Dedifferentiated amniotic fluid mesenchymal stem cell (primary cell): ENCODE results near the gene PCSK5.
"Not testable (repeated sequence)": the region's sequence is repeated elsewhere in the genome, so short reads cannot be mapped to it uniquely, and the experiment has no call there.

Source experiments
- DNase-seq: peaks from one replicate; pipeline ENCODE4 v3.0.0-alpha.2; 2016; ENCODE audit errors: extremely low spot score

PCSK5 gene

DNA sequence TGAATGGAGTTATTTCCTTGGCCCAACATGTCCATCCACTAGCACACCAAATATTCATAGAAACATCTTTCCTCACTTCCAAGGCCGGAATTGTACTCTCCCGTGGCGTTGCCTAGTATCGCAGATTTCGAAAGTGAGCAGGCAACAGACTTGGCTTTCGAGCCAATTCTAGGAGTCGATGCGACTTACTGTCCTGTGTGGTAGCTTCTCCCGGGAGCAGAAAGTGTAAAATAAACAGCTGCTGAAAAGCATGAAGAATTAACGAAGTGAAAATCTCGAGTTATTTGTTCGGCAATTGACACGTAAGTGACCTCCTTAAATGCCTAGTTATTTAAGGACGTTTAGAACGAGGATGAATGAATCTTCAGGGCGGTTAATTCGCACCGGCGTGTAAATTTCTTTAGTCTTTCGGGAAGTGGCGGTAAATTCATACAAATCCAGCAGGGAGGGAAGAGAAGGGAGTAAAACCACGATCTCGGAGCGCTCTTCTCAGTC lies 449 bp upstream of the PCSK5 start:
- peak; percentile 71 for DNase-seq

DNA sequence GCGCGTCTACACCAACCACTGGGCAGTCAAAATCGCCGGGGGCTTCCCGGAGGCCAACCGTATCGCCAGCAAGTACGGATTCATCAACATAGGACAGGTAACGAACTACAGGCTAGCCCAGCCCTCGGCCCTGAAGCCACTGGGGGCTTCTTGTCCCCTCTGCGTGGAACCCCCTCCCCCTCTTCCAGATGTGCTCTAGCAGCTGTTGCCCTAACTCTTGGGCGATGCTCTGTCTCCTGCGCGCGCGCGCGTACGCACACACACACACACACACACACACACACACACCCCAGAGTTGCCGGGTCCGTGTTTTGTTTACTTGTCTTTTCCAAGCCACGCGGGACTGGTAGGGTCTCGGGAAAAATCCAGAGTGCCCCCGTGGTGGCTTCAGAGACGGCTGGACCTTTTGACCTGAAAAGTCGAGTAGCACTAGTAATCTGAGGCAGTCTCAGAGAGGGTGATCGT lies 836 bp downstream of the PCSK5 start:
- DNase-seq = peak; percentile 23

DNA sequence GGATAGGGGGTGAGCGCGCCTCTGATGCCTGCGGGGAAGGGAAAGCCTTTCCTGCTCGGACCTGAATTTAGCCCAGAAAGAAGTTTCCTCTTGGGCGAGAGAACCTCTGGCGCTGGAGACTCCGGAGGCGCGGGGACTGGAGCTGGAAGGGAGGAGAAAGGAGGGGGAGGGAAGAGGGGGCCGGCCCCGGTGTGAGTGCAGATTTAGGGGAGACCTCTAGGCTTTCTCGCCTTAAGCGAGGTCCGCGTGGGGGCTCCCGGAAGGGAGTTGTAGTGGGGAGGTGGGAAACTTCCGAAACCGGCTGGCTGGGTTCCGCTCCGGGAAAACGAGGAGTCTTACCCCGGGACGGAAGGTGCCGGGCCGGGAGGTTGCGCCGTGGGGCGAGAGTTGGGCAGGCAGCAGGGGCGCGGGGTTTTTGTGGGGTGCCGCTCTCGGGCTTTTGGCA lies 1.3 kb downstream of the PCSK5 start:
- DNase-seq = peak; percentile 28

DNA sequence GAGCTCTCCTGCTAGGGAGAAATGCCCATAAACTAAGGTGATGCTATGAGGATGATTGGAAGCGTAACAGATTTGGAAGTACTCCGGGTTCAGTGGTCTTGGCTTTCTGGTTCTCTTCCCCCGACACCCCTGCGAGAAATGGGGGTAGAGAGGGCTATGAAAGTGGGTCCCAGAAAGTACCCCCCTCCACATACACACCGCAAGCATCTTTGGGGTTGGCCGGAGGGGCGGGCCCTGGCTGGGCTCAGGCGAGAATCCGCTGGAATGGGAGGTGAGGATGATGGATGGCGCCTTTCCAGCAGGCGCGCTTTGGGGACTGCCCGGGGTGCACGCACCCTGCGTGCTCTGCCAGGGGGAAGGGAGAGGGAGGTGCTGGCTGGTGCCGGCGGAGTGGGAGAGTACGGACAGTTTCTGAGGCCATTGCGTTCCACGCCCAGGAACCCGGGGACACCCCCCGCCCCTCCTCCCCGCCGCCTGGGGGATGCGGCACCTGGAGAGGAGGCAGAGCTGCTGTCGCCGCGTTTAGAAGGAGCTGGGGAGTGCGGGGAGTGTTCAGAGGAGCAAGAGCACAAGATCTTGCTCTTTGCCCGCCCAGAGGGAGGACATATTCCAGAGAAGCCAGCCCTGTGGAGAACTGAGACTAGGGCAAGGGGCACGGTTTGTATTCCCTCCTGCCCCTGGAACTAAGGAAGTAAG lies 1.9 kb downstream of the PCSK5 start:
- DNase-seq = no peak

DNA sequence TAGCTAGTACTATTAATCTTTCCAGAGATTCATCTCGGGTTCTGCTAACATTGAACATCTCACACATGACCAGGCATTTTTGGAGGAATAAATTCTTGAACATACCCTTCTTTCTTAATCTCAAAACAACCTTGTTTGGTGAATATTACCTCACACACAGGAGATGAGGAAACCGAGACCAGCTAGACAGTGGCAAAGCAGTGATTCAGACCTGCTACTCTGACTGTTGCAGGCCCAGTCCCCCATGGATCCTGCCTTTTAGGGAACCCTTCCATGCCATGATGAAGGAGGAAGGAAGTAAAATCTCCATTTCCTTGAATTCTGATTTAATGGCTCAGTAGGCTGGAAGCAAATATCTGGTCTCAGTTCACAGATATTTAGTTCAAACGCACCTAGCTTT lies 2.6 kb downstream of the PCSK5 start:
- no peak for DNase-seq

DNA sequence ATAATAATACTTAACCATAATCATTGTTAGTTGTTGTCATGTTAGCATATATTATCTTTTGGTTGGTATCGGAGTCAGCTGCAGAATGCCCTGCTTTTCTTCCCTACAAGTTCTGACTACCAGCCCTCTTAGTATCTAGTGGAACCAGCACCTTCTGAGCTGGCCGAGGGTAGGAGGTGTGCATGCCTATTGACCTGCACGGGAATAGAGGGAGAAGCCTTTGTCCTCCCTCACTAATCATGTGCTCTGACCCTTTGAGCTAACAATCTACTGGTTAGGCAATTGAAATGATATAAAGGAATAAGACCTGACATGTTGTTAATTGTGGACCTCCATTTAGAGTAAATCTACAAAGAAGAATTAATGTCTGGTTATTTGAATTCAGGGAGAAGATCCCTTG lies 4.1 kb downstream of the PCSK5 start:
- DNase-seq = no peak

GRCh38 chr9:75895112-75895511 lies 4.6 kb downstream of the PCSK5 start:
- no peak for DNase-seq

DNA sequence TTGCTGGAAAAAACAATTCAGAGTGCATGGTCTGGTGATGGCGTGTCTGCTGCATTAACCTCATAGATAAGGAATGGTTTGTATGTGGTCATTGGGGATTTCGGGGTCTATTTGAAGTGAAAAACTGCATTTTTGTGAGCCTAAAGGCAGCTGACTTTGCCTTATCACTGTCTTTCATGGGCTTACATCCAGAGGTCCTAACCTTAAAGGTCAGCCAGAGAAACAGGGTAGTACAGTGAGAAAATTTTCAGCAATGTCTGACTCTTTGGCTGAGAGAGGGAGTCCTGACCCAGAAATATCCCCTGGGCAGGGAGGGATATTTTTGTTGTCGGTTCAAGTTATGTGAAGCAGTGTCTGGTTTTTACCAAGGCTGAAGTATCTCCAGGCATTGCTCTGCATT lies 5.7 kb downstream of the PCSK5 start:
- no peak for DNase-seq

DNA sequence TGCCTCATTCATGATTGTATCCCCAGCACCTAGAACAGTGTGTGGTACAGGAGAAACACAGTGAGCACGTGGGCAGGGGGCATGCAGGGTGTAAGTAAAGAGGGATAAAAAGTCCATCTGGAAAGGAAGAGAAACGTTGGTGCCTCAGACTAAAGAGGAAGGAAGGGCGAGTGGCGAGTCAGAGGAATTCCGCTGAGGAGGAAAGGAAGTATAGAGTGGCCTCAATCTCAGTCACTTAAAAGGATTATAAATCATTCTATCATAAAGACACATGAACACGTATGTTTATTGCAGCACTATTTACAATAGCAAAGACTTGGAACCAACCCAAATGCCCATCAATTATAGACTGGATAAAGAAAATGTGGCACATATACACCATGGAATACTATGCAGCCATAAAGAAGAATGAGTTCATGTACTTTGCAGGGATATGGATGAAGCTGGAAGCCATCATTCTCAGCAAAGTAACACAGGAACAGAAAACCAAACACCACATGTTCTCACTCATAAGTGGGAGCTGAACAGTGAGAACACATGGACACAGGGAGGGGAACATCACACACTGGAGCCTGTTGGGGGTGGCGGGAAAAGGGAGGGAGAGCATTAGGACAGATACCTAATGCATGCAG lies 10.5 kb downstream of the PCSK5 start:
- DNase-seq = not testable (repeated sequence)

DNA sequence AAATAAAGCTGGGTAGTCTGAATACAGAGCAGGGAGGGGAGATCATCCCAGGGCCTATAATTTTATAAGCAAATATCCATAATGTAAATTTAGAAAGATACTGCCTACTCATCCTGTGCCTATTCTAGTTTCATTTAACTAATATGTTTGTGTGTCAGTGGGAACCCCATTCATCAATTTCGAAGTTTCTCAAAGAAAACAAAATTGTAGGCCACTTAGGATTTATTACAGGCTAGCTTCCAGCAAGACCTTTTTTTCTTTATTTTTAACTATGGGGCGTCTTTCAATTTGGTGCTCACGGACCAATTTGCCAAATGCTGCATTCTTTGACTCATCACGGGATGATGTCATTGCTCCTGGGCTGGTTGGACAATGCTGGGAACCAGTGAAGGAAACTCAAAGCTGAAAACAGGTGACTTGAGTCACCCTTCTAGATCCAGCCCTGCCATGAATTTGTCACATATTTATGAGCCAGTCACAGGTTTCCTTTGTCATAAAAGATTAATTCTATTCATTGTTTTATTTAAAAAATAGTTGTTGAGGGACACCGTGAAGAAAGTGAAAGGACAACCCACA lies 13.4 kb downstream of the PCSK5 start:
- no peak for DNase-seq

DNA sequence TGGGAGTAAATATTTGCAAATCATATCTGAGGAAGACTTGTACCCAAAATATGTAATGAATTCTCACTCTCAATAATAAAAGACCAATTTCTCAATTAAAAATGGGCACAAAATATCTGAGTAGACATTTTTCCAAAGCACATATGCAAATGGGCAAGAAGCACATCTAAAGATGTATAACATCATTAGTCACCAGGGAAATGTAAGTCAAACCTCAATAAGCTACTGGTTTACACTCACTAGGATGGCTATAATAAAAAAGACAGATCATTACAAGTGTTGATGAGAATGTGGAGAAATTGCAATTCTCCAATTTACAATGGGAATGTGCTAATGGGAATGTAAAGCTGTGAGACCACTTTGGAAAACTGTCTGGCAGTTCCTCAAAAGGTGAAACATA lies 13.9 kb downstream of the PCSK5 start:
- no peak for DNase-seq

- DNase-seq = no peak
Measured at GRCh38 chr9:75906531-75906930, 16.1 kb downstream of the PCSK5 start.

- DNase-seq = no peak
Measured at GRCh38 chr9:75907329-75907728, 16.9 kb downstream of the PCSK5 start.

GRCh38 chr9:75907923-75908322 lies 17.4 kb downstream of the PCSK5 start:
- no peak for DNase-seq

- DNase-seq = no peak
Measured at GRCh38 chr9:75909776-75910175, 19.3 kb downstream of the PCSK5 start.

DNA sequence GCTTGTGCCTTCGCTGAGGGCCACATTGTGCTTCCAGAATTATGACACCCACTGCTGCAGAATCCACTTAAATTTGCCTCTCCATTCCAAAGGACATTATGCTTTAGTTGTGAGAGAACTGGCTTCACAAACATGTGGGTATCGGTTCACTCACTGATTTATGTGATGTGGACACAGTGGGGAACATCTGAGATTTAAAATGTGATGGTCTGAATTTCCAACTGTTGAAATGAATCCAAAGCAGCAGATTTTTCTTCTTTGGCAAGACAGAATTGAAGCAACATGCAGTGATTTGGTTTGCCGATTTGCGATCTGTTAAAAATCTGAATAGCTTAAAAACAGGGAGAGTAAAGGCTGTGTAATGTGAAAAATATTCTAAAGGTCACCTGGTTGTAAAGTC lies 20.3 kb downstream of the PCSK5 start:
- DNase-seq = no peak

GRCh38 chr9:75911390-75911789 lies 20.9 kb downstream of the PCSK5 start:
- DNase-seq = no peak

DNA sequence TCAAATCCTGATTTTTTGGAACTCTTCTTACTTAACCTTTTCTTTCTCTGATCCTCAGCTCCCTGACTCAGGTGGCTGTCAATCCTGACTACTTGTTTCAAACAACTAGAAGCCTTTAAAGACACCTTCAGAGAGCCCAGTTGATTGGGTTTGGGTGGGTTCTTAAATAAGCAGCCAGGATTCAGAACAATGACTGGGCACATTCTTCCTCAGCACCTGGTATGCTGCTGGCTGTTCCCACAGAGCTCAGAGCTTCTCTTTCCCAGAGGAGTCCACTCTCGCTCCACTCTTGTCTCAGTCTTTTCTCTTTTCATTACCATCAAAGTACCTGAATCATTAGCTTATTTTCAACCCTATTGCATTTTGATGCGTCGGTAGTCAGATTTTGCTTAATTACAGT lies 22.5 kb downstream of the PCSK5 start:
- no peak for DNase-seq

GRCh38 chr9:75914002-75914401 lies 23.5 kb downstream of the PCSK5 start:
- no peak for DNase-seq

DNA sequence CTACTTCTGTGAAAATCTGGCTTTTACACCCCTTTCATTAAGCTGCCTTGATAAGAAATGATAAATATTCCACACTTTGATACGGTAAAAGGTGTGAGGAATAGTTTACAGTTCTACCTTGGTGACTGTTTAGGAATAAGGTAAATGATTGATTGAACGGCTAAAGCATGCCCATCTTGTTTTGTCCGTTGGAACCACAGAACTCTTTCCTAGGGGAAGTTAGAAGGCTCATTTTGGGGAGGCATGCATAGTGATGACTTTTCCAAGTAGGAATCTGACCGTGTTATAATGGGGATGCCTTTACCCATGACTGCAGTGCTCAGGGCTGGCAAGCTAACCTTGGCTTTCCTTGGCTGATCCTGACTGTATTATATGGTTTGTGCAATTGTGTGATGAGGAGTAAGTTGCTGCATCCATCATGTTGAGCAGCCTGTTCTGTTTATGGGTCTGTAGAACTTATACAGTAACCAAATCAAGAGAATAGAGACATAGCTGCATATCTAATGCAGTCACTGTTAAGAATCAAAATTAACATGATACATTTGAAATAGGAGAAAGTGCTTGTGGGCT lies 24.5 kb downstream of the PCSK5 start:
- DNase-seq = no peak

DNA sequence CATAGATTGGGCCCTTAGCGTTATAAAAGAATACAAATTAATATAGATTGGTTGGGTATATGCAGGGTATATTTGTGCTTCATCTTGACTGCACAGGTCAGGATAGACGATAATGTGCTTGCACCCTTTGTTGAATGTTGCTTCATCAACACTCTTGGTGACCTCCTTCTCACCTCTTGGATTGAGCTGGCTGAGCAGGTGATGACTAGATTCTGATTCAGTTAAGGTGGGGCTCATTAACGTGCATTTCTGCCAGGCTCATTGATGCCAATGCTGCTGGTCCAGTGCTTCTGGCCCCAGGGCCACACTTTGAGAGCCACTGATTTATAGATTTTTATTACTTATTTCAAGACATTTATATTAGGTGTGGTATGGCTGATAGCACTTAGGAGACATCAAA lies 27.7 kb downstream of the PCSK5 start:
- no peak for DNase-seq

DNA sequence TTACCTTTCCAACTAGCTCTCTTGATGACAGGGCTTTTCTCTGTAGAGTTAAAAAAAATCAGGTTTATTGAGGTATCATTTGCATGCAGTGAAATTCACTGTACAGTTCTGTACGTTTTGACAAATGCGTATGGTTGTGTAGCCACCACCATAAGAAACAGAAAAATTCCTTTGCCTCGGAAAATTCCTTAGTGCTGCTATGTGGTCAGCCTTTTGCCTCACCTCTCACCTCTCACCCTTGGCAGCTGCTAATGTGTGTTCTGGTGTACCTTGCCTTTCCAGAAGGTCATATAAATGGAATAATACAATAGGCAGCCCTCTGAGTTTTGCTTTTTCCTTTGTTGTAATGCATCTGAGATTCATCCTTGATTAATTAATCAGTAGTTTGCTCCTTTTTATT lies 28.4 kb downstream of the PCSK5 start:
- DNase-seq = no peak
